GM12878 (cell line): ENCODE measurements around the gene DCUN1D3. TPM values are rescaled to one million over a fixed set of nuclear protein-coding genes. Genes with fewer than 3 reads are reported as not detected.

Experiments used
- CHD4 ChIP-seq: fragments of 200-600 bp; sonication (generic); IDR thresholded peaks from 2 replicates; pipeline ENCODE4 v1.6.1; 2016; ENCODE audit warnings: mild to moderate bottlenecking
- ETV6 ChIP-seq, 2 experiments: fragments of 450-650 bp in 1 of 2; IDR thresholded peaks in 1 of 2; conservative IDR thresholded peaks in 1 of 2; 2 replicates each; pipeline ENCODE4 v1.6.1; 2014; ENCODE audit warnings: antibody characterized with exemption in 1 of 2, borderline replicate concordance in 1 of 2, low read depth in 1 of 2, mild to moderate bottlenecking in 1 of 2, moderate library complexity in 1 of 2
- IKZF2 ChIP-seq, 2 experiments: fragments of 450-650 bp; IDR thresholded peaks; 2 replicates each; pipeline ENCODE4 v1.6.1; 2017; ENCODE audit warnings: mild to moderate bottlenecking in 2 of 2, moderate library complexity in 2 of 2
- MEF2B ChIP-seq: fragments of 450-650 bp; IDR thresholded peaks from 2 replicates; pipeline ENCODE4 v1.6.1; 2018; ENCODE audit warnings: mild to moderate bottlenecking, moderate library complexity; ENCODE audit not compliant: partially characterized antibody, poor library complexity, severe bottlenecking
- NFIC ChIP-seq: IDR thresholded peaks from 2 replicates; pipeline ENCODE4 v1.6.1; 2012; ENCODE audit warnings: low read depth, mild to moderate bottlenecking, inconsistent platforms, low read length, moderate library complexity
- TCF7 ChIP-seq: IDR thresholded peaks from 2 replicates; pipeline ENCODE4 v1.6.1; 2014; ENCODE audit warnings: antibody characterized with exemption, borderline replicate concordance
- ZBED1 ChIP-seq: IDR thresholded peaks from 2 replicates; pipeline ENCODE4 v1.6.1; 2016; ENCODE audit warnings: borderline replicate concordance
- polyA plus RNA-seq, 11 experiments: library from polyadenylated mRNA; depleted of rRNA in 4 of 11; unstranded in 6 of 11; stranded (reverse) in 5 of 11; fragments of >200 nt; fragmentation: Nextera tagmentation in 4 of 11; fragmentation: Illumina TruSeq in 1 of 11; extraction: Ambion mirVana in 4 of 11; extraction: Trizol in 1 of 11; gene quantifications; 1 replicate in 1 of 11; 2 replicates in 10 of 11; pipeline versions ENCODE4 v1.2.1 to v1.2.3, GENCODE V29; 2011 to 2016; ENCODE audit warnings: inconsistent platforms in 2 of 11, missing spikeins in 2 of 11, low read depth in 1 of 11
- total RNA-seq, 4 experiments: library from RNA; depleted of rRNA in 3 of 4; stranded (reverse); fragments of >200 nt in 3 of 4; fragmentation: Illumina TruSeq in 1 of 4; extraction: Trizol in 1 of 4; gene quantifications; 2 replicates each; pipeline versions ENCODE4 v1.2.1 to v1.2.3, GENCODE V29; 2013 to 2021
- TF ChIP-seq, protein P1 (sequence below): fragments of 450-650 bp; IDR thresholded peaks from 2 replicates; pipeline ENCODE4 v1.6.1; 2016; ENCODE audit warnings: mild to moderate bottlenecking
- TF ChIP-seq, protein P2 (sequence below): fragments of 450-650 bp; IDR thresholded peaks from 2 replicates; pipeline ENCODE4 v1.6.1; 2018; ENCODE audit warnings: borderline replicate concordance, mild to moderate bottlenecking; ENCODE audit not compliant: partially characterized antibody
- TF ChIP-seq, protein P3 (sequence below): fragments of 450-650 bp; IDR thresholded peaks from 2 replicates; pipeline ENCODE4 v1.6.1; 2017; ENCODE audit warnings: mild to moderate bottlenecking, low read depth, inconsistent platforms; ENCODE audit not compliant: poor library complexity, severe bottlenecking

The DCUN1D3 gene
- total and polyA plus RNA-seq, 10 of the 15 experiments (the other 5 are each of a cell fraction or from before 2014, with no cell fraction given) = 0.47 to 4.5 (median 1.9) TPM

DNA sequence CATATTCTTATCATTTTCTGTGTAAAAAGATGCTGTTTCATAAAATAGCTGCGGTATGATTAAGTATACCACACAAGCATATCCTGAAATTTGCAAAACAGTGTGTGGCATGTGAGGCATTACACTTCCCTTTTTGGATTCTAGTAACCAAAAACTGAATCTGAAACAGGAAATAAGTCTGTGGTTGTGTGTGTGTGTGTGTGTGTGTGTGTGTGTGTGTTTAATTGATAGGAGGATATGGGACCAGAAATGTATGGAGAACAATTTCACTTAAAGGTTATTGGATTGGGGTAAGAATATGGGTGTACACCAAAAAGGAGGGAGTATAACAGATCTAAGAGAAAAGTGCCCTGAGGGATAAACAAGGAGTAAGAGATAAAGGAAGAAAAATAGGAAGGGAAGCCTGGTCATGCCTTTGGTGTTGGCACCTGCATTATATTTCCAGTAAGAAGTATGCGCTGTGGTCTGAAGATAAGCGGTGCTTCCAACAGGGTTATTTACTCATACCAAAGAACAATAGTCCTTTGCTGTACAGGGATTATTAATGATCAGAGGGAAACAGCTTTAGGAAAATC, 4.4 kb upstream of the DCUN1D3 start (continued):
- peak; percentile 70 for TF ChIP-seq MEF2B
- TF ChIP-seq, protein P1, sequence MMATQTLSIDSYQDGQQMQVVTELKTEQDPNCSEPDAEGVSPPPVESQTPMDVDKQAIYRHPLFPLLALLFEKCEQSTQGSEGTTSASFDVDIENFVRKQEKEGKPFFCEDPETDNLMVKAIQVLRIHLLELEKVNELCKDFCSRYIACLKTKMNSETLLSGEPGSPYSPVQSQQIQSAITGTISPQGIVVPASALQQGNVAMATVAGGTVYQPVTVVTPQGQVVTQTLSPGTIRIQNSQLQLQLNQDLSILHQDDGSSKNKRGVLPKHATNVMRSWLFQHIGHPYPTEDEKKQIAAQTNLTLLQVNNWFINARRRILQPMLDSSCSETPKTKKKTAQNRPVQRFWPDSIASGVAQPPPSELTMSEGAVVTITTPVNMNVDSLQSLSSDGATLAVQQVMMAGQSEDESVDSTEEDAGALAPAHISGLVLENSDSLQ = peak; percentile 49; the same call in 1 of the 2 replicates
- no peak for TF ChIP-seq CHD4
- TF ChIP-seq TCF7 = 0 out of 2 replicates have a peak, but pooled peaks have one; percentile 32
- TF ChIP-seq, protein P2, sequence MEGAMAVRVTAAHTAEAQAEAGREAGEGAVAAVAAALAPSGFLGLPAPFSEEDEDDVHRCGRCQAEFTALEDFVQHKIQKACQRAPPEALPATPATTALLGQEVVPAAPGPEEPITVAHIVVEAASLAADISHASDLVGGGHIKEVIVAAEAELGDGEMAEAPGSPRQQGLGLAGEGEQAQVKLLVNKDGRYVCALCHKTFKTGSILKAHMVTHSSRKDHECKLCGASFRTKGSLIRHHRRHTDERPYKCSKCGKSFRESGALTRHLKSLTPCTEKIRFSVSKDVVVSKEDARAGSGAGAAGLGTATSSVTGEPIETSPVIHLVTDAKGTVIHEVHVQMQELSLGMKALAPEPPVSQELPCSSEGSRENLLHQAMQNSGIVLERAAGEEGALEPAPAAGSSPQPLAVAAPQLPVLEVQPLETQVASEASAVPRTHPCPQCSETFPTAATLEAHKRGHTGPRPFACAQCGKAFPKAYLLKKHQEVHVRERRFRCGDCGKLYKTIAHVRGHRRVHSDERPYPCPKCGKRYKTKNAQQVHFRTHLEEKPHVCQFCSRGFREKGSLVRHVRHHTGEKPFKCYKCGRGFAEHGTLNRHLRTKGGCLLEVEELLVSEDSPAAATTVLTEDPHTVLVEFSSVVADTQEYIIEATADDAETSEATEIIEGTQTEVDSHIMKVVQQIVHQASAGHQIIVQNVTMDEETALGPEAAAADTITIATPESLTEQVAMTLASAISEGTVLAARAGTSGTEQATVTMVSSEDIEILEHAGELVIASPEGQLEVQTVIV = peak; percentile 16
- peak; percentile 99 for TF ChIP-seq IKZF2 (IDR thresholded peaks at IDR 0.05)
- TF ChIP-seq ETV6 (conservative IDR thresholded peaks at IDR 0.05 in 1 of 2, IDR thresholded peaks at IDR 0.05 in 1 of 2; ENCODE audit: borderline replicate concordance in 1 of 2, low read depth in 1 of 2) = peak in 1 of 2 experiments; percentile 100; a peak in 2 of 4 replicates
- TF ChIP-seq NFIC = peak; percentile 77
- TF ChIP-seq ZBED1 = no peak
- TF ChIP-seq, protein P3, sequence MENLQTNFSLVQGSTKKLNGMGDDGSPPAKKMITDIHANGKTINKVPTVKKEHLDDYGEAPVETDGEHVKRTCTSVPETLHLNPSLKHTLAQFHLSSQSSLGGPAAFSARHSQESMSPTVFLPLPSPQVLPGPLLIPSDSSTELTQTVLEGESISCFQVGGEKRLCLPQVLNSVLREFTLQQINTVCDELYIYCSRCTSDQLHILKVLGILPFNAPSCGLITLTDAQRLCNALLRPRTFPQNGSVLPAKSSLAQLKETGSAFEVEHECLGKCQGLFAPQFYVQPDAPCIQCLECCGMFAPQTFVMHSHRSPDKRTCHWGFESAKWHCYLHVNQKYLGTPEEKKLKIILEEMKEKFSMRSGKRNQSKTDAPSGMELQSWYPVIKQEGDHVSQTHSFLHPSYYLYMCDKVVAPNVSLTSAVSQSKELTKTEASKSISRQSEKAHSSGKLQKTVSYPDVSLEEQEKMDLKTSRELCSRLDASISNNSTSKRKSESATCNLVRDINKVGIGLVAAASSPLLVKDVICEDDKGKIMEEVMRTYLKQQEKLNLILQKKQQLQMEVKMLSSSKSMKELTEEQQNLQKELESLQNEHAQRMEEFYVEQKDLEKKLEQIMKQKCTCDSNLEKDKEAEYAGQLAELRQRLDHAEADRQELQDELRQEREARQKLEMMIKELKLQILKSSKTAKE = peak; percentile 88
